Activated CD8-positive, alpha-beta T cell treated with anti-CD3 and anti-CD28 coated beads for 36 hours (primary cell): ENCODE results near the gene SIVA1. TPM values are rescaled to one million over a fixed set of nuclear protein-coding genes. Genes with fewer than 3 reads are reported as not detected.

Experiments
- ATAC-seq: fragments of 200-7000 bp; cut with Tn5 transposase; one replicate; pipeline ENCODE4 v1.10.0; 2021; ENCODE audit warnings: mild to moderate bottlenecking, moderate library complexity
- CTCF ChIA-PET: fragments of 350-600 bp; sonication (Branson Sonifier 250); formaldehyde crosslinking; loops from one replicate; lab custom pipeline; 2021; ENCODE audit warnings: antibody characterized with exemption; lab: Charles Lee
- POLR2A ChIA-PET: fragments of 350-600 bp; sonication (Branson Sonifier 250); formaldehyde crosslinking; loops from one replicate; lab custom pipeline; 2021; ENCODE audit warnings: antibody characterized with exemption; lab: Charles Lee
- DNase-seq: peaks from one replicate; pipeline ENCODE4 v3.0.0-alpha.2; 2020
- H3K27ac Mint-ChIP-seq: one replicate; pipeline ENCODE4 v1.8.0; 2021; ENCODE audit warnings: mild to moderate bottlenecking, mixed read lengths
- H3K27me3 Mint-ChIP-seq: one replicate; pipeline ENCODE4 v1.8.0; 2021; ENCODE audit warnings: mixed read lengths
- H3K36me3 Mint-ChIP-seq: one replicate; pipeline ENCODE4 v1.8.0; 2021; ENCODE audit warnings: low read depth, mixed read lengths
- H3K4me1 Mint-ChIP-seq: one replicate; pipeline ENCODE4 v1.8.0; 2021; ENCODE audit warnings: low read depth, mixed read lengths
- H3K4me3 Mint-ChIP-seq: one replicate; pipeline ENCODE4 v1.8.0; 2021; ENCODE audit warnings: mild to moderate bottlenecking, moderate library complexity, mixed read lengths
- H3K9me3 Mint-ChIP-seq: one replicate; pipeline ENCODE4 v1.8.0; 2021; ENCODE audit warnings: mixed read lengths
- CTCF ChIP-seq: fragments of 200-600 bp; IDR thresholded peaks from one replicate; pipeline ENCODE4 v1.8.0; 2022; ENCODE audit warnings: antibody characterized with exemption, mild to moderate bottlenecking
- intact Hi-C: fragments of 100-400 bp; cut with micrococcal nuclease; formaldehyde crosslinking; loops from one replicate; pipeline ENCODE4 v1.10.0; 2022
- total RNA-seq, 2 experiments: library from RNA; stranded (reverse); gene quantifications; one replicate each; pipeline ENCODE4 v1.2.3, GENCODE V29; 2021

SIVA1 gene
- total RNA-seq, 2 experiments from 2014 or later: 115 to 125 TPM

- peaks cover 35% of the 10 kb centered on the region for H3K36me3 Mint-ChIP-seq
- ChIA-PET CTCF (interaction anchor here (0.9 to 5.6 kb wide), 4 partner anchors 10 to 78 kb away, joined by 3 to 79 read pairs (median 4); no protein-coding TSS in a partner anchor), POLR2A (interaction anchor here (0.5 to 1.9 kb wide), 5 partner anchors 14 to 727 kb away, joined by 3 to 6 read pairs (median 5); partner anchors contain the start of gene SIVA1)
- H3K4me1 Mint-ChIP-seq: peaks cover 10% of the 10 kb centered on the region
- no peaks in the 10 kb centered on the region for H3K27me3 Mint-ChIP-seq
- no peak for TF ChIP-seq CTCF
- ATAC-seq: no peak
- intact Hi-C loops: no loop called here
- DNase-seq: no peak
- H3K9me3 Mint-ChIP-seq: peaks cover 4% of the 10 kb centered on the region
- no peak overlapping the region for H3K27ac Mint-ChIP-seq
- H3K4me3 Mint-ChIP-seq: no peak overlapping the region
These were observed 18.4 kb downstream of the SIVA1 start for GRCh38 chr14:104771374-104771773.

- DNase-seq: no peak
- no peak overlapping the region for H3K4me3 Mint-ChIP-seq
- ATAC-seq: no peak
- no peak overlapping the region for H3K27ac Mint-ChIP-seq
- peaks cover 36% of the 10 kb centered on the region for H3K36me3 Mint-ChIP-seq
- intact Hi-C loops: no loop called here
- peaks cover 4% of the 10 kb centered on the region for H3K9me3 Mint-ChIP-seq
- ChIA-PET CTCF (interaction anchor here (5.6 kb wide), 1 partner anchor 54 kb away, joined by 79 read pairs; no protein-coding TSS in a partner anchor), POLR2A (interaction anchor here (0.5 kb wide), 1 partner anchor 726 kb away, joined by 3 read pairs; no protein-coding TSS in a partner anchor)
- no peaks in the 10 kb centered on the region for H3K27me3 Mint-ChIP-seq
- peaks cover 10% of the 10 kb centered on the region for H3K4me1 Mint-ChIP-seq
- TF ChIP-seq CTCF: no peak
These were observed 19.2 kb downstream of the SIVA1 start for GRCh38 chr14:104771918-104772706.

GRCh38 chr14:104772707-104773504, 20.0 kb downstream of the SIVA1 start:
- peaks cover 38% of the 10 kb centered on the region for H3K36me3 Mint-ChIP-seq

GRCh38 chr14:104773505-104774452, 20.8 kb downstream of the SIVA1 start:
- CTCF ChIA-PET: no interaction called here
- TF ChIP-seq CTCF: no peak
- H3K4me3 Mint-ChIP-seq: no peak overlapping the region

More at GRCh38 chr14:104772707-104773504, 20.0 kb downstream of the SIVA1 start:
- CTCF ChIA-PET: interaction anchor here (5.6 kb wide), 1 partner anchor 54 kb away, joined by 79 read pairs; no protein-coding TSS in a partner anchor
- TF ChIP-seq CTCF: no peak
- H3K4me1 Mint-ChIP-seq: peaks cover 10% of the 10 kb centered on the region
- peaks cover 4% of the 10 kb centered on the region for H3K9me3 Mint-ChIP-seq
- DNase-seq (no peak), ATAC-seq (no peak)
- H3K27me3 Mint-ChIP-seq: no peaks in the 10 kb centered on the region
- no peak overlapping the region for H3K27ac Mint-ChIP-seq
- POLR2A ChIA-PET: no interaction called here
- no peak overlapping the region for H3K4me3 Mint-ChIP-seq
- intact Hi-C loops: no loop called here

More at GRCh38 chr14:104773505-104774452, 20.8 kb downstream of the SIVA1 start:
- intact Hi-C loops: no loop called here
- Mint-ChIP-seq H3K27me3 (no peaks in the 10 kb centered on the region), H3K4me1 (peaks cover 8% of the 10 kb centered on the region), H3K36me3 (peaks cover 38% of the 10 kb centered on the region), H3K27ac (no peak overlapping the region), H3K9me3 (peaks cover 4% of the 10 kb centered on the region)
- ATAC-seq (no peak), DNase-seq (no peak)
- POLR2A ChIA-PET: no interaction called here
